Muscle layer of duodenum (tissue), 2 donors: Measurements from ENCODE around the gene GTF2H1.

Source experiments
- H3K27ac ChIP-seq: one replicate; pipeline ENCODE4 v1.7.0; 2013; ENCODE audit warnings: mild to moderate bottlenecking, low read length
- H3K27me3 ChIP-seq: one replicate; pipeline ENCODE4 v1.7.0; 2013; ENCODE audit warnings: low read depth, mild to moderate bottlenecking, control low read depth, low read length
- H3K36me3 ChIP-seq, 2 donors: one replicate each; pipeline ENCODE4 v1.7.0; 2013; ENCODE audit warnings: low read length in 2 of 2, control low read depth in 1 of 2, mild to moderate bottlenecking in 1 of 2; ENCODE audit not compliant: insufficient read depth in 2 of 2, control insufficient read depth in 1 of 2
- H3K4me1 ChIP-seq, 2 donors: one replicate each; pipeline ENCODE4 v1.7.0; 2013; ENCODE audit warnings: low read length in 2 of 2, mild to moderate bottlenecking in 2 of 2, control low read depth in 1 of 2, moderate library complexity in 1 of 2; ENCODE audit not compliant: insufficient read depth in 2 of 2, control insufficient read depth in 1 of 2
- H3K4me3 ChIP-seq, 2 donors: one replicate each; pipeline ENCODE4 v1.7.0; 2013; ENCODE audit warnings: low read length in 2 of 2, low read depth in 1 of 2, mild to moderate bottlenecking in 1 of 2
- H3K9me3 ChIP-seq, 2 donors: one replicate each; pipeline ENCODE4 v1.7.0; 2013; ENCODE audit warnings: low read length in 2 of 2, control low read depth in 1 of 2, mild to moderate bottlenecking in 1 of 2; ENCODE audit not compliant: control insufficient read depth in 1 of 2
- donor health status: healthy.

The GTF2H1 gene

GRCh38 chr11:18321969-18322711, at the start of gene GTF2H1, which contains the start of gene HPS5:
Gene GTF2H1 (plus strand): TSS chr11:18322567. CDS start chr11:18333075, 10,508 bp downstream.
Gene HPS5 (minus strand): TSS chr11:18322140. CDS start chr11:18317858, 4,282 bp downstream.
- Histone ChIP-seq H3K4me1 (peaks cover 14 to 32% of the 10 kb centered on the region in 2 donors), H3K27me3 (no peaks in the 10 kb centered on the region), H3K27ac (peak within 1 kb of the TSS; percentile 98), H3K36me3 (peaks cover 0 to 6% of the 10 kb centered on the region in 2 donors), H3K4me3 (peak within 1 kb of the TSS; percentile 86 to 96), H3K9me3 (no peaks in the 10 kb centered on the region)

- Histone ChIP-seq H3K9me3 (no peaks in the 10 kb centered on the region), H3K36me3 (peaks cover 6 to 28% of the 10 kb centered on the region in 2 donors), H3K4me3 (no peak overlapping the region), H3K27ac (no peak overlapping the region), H3K27me3 (no peaks in the 10 kb centered on the region), H3K4me1 (no peaks in the 10 kb centered on the region)
Observed at GRCh38 chr11:18277565-18278271, 44.6 kb upstream of the GTF2H1 start.

- H3K36me3 ChIP-seq, result peaks cover 15 to 50% of the 10 kb centered on the region in 2 donors
- H3K4me3 ChIP-seq, result no peak overlapping the region
- no peak overlapping the region for H3K27ac ChIP-seq
- no peaks in the 10 kb centered on the region for H3K4me1 ChIP-seq
- no peaks in the 10 kb centered on the region for H3K27me3 ChIP-seq
- H3K9me3 ChIP-seq, result no peaks in the 10 kb centered on the region
Observed at GRCh38 chr11:18280438-18281045, 41.8 kb upstream of the GTF2H1 start.

- Histone ChIP-seq H3K4me1 (no peaks in the 10 kb centered on the region), H3K4me3 (no peak overlapping the region), H3K9me3 (no peaks in the 10 kb centered on the region), H3K27ac (no peak overlapping the region), H3K27me3 (no peaks in the 10 kb centered on the region), H3K36me3 (peaks cover 33 to 68% of the 10 kb centered on the region in 2 donors)
Observed at GRCh38 chr11:18282626-18283025, 39.7 kb upstream of the GTF2H1 start.

GRCh38 chr11:18285841-18286240, 36.5 kb upstream of the GTF2H1 start:
- no peaks in the 10 kb centered on the region for H3K27me3 ChIP-seq
- H3K27ac ChIP-seq, result no peak overlapping the region
- H3K36me3 ChIP-seq, result peaks cover 52 to 82% of the 10 kb centered on the region in 2 donors
- H3K4me1 ChIP-seq, result no peaks in the 10 kb centered on the region
- H3K4me3 ChIP-seq, result no peak overlapping the region
- H3K9me3 ChIP-seq, result no peaks in the 10 kb centered on the region

GRCh38 chr11:18288911-18289310, 33.5 kb upstream of the GTF2H1 start:
- H3K36me3 ChIP-seq, result peaks cover 67 to 84% of the 10 kb centered on the region in 2 donors

GRCh38 chr11:18294862-18295261, 27.5 kb upstream of the GTF2H1 start:
- Histone ChIP-seq H3K9me3 (no peaks in the 10 kb centered on the region), H3K27me3 (no peaks in the 10 kb centered on the region), H3K27ac (no peak overlapping the region), H3K4me3 (no peak overlapping the region), H3K36me3 (peaks cover 74 to 87% of the 10 kb centered on the region in 2 donors), H3K4me1 (no peaks in the 10 kb centered on the region)

More at GRCh38 chr11:18288911-18289310, 33.5 kb upstream of the GTF2H1 start:
- H3K27ac ChIP-seq, result no peak overlapping the region
- H3K9me3 ChIP-seq, result no peaks in the 10 kb centered on the region
- H3K4me1 ChIP-seq, result no peaks in the 10 kb centered on the region
- H3K27me3 ChIP-seq, result no peaks in the 10 kb centered on the region
- H3K4me3 ChIP-seq, result no peak overlapping the region

- Histone ChIP-seq H3K36me3 (peaks cover 73 to 83% of the 10 kb centered on the region in 2 donors), H3K4me1 (no peaks in the 10 kb centered on the region), H3K9me3 (no peaks in the 10 kb centered on the region), H3K27me3 (no peaks in the 10 kb centered on the region), H3K4me3 (no peak overlapping the region), H3K27ac (no peak overlapping the region)
Observed at GRCh38 chr11:18295316-18295715, 27.1 kb upstream of the GTF2H1 start.

GRCh38 chr11:18299721-18300120, 22.6 kb upstream of the GTF2H1 start:
- no peaks in the 10 kb centered on the region for H3K27me3 ChIP-seq
- no peak overlapping the region for H3K27ac ChIP-seq
- no peaks in the 10 kb centered on the region for H3K4me1 ChIP-seq
- peaks cover 57 to 72% of the 10 kb centered on the region in 2 donors for H3K36me3 ChIP-seq
- H3K4me3 ChIP-seq, result no peak overlapping the region
- no peaks in the 10 kb centered on the region for H3K9me3 ChIP-seq

GRCh38 chr11:18304745-18305144, 17.6 kb upstream of the GTF2H1 start:
- Histone ChIP-seq H3K4me3 (no peak overlapping the region), H3K36me3 (peaks cover 42 to 65% of the 10 kb centered on the region in 2 donors), H3K4me1 (no peaks in the 10 kb centered on the region), H3K27ac (no peak overlapping the region), H3K9me3 (no peaks in the 10 kb centered on the region), H3K27me3 (no peaks in the 10 kb centered on the region)

- Histone ChIP-seq H3K36me3 (peaks cover 47 to 64% of the 10 kb centered on the region in 2 donors), H3K4me3 (no peak overlapping the region), H3K4me1 (peaks cover 0 to 3% of the 10 kb centered on the region in 2 donors), H3K27me3 (no peaks in the 10 kb centered on the region), H3K27ac (no peak overlapping the region), H3K9me3 (no peaks in the 10 kb centered on the region)
Observed at GRCh38 chr11:18307461-18308139, 14.8 kb upstream of the GTF2H1 start.
